Measurements from ENCODE around the gene CRISPLD2. TPM values are rescaled to one million over a fixed set of nuclear protein-coding genes. Genes with fewer than 3 reads are reported as not detected.

The CRISPLD2 gene
- total and polyA plus RNA-seq, 10 of the 15 experiments (the other 5 are each of a cell fraction or from before 2014, with no cell fraction given), result 0.03 to 0.30 (median 0.08) TPM; not detected in 5

DNA sequence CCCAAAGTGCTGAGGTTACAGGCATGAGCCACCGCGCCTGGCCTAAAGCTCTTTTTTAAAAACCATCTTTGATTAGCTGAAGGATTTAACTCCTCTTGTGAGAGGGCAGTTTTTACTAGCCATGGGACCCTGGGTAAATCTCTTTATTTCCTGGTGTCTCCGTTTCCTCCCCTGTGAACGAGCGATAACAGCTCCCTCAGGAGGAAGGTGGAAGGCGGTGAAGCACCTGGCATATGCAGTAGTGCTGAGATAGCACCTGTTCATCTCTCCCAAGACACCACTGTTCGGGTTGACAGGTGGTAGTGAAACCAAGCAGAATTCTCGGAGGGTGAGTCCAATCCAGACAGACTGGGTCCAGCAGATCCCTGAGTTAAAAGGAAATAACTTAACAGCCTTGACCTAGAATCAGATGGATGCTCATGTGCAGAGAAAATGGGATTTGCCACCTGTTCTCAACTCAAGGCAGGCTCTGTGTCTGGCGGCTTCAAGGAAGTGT, 86.2 kb downstream of the CRISPLD2 start (continued):
- TF ChIP-seq, protein P1, sequence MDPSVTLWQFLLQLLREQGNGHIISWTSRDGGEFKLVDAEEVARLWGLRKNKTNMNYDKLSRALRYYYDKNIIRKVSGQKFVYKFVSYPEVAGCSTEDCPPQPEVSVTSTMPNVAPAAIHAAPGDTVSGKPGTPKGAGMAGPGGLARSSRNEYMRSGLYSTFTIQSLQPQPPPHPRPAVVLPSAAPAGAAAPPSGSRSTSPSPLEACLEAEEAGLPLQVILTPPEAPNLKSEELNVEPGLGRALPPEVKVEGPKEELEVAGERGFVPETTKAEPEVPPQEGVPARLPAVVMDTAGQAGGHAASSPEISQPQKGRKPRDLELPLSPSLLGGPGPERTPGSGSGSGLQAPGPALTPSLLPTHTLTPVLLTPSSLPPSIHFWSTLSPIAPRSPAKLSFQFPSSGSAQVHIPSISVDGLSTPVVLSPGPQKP (IDR thresholded peaks at IDR 0.05; ENCODE audit: low read depth, low read length), result no peak

DNA sequence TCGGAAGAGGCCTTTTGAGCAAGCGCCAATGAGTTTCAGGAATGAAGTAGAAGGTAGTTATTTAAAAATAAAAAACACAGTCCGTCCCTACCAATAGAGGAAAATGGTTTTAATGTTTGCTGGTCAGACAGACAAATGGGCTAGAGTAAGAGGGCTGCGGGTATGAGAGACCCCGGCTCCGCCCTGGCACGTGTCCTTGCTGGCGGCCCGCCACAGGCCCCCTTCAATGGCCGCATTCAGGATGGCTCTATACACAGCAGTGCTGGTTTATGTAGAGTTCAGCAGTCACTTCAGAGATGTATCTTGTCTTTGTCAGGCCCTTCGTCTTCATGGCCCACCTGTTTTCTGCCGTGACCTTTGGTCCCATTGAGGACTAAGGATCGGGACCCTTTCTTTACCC, 87.3 kb downstream of the CRISPLD2 start:
- H3K4me2 ChIP-seq (ENCODE audit: control insufficient read depth, insufficient read depth), result no peak overlapping the region
- POLR2A ChIA-PET, result interaction anchor here (0.6 kb wide), 1 partner anchor 87 kb away, joined by 3 read pairs; no protein-coding TSS in a partner anchor
- H3K36me3 ChIP-seq (ENCODE audit: control insufficient read depth in 2 of 2, insufficient read depth in 2 of 2, low read length in 1 of 2), result no peaks in the 10 kb centered on the region
- TF ChIP-seq CHD1 (IDR thresholded peaks at IDR 0.05; ENCODE audit: low read depth, low read length) (no peak), ZZZ3 (IDR thresholded peaks at IDR 0.05; ENCODE audit: control insufficient read depth, insufficient read length, low read depth) (no peak), ZBED1 (IDR thresholded peaks at IDR 0.05; ENCODE audit: borderline replicate concordance) (no peak), CHD4 (IDR thresholded peaks at IDR 0.05) (no peak), GABPA (IDR thresholded peaks at IDR 0.05; ENCODE audit: low read depth) (no peak), SREBF2 (IDR thresholded peaks at IDR 0.05; ENCODE audit: low read length) (no peak), PML (IDR thresholded peaks at IDR 0.05; ENCODE audit: low read length) (no peak), NBN (IDR thresholded peaks at IDR 0.05) (no peak), EP300 (IDR thresholded peaks at IDR 0.05; ENCODE audit: borderline replicate concordance in 1 of 2, control insufficient read depth in 1 of 2, low read depth in 2 of 2, low read length in 2 of 2) (no peak), YBX1 (IDR thresholded peaks at IDR 0.05) (no peak)
- TF ChIP-seq, protein P2, sequence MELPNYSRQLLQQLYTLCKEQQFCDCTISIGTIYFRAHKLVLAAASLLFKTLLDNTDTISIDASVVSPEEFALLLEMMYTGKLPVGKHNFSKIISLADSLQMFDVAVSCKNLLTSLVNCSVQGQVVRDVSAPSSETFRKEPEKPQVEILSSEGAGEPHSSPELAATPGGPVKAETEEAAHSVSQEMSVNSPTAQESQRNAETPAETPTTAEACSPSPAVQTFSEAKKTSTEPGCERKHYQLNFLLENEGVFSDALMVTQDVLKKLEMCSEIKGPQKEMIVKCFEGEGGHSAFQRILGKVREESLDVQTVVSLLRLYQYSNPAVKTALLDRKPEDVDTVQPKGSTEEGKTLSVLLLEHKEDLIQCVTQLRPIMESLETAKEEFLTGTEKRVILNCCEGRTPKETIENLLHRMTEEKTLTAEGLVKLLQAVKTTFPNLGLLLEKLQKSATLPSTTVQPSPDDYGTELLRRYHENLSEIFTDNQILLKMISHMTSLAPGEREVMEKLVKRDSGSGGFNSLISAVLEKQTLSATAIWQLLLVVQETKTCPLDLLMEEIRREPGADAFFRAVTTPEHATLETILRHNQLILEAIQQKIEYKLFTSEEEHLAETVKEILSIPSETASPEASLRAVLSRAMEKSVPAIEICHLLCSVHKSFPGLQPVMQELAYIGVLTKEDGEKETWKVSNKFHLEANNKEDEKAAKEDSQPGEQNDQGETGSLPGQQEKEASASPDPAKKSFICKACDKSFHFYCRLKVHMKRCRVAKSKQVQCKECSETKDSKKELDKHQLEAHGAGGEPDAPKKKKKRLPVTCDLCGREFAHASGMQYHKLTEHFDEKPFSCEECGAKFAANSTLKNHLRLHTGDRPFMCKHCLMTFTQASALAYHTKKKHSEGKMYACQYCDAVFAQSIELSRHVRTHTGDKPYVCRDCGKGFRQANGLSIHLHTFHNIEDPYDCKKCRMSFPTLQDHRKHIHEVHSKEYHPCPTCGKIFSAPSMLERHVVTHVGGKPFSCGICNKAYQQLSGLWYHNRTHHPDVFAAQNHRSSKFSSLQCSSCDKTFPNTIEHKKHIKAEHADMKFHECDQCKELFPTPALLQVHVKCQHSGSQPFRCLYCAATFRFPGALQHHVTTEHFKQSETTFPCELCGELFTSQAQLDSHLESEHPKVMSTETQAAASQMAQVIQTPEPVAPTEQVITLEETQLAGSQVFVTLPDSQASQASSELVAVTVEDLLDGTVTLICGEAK (IDR thresholded peaks at IDR 0.05; ENCODE audit: borderline replicate concordance), result no peak
- no TSS peak for BruUV-seq (replicated peaks)
- no peaks in the 10 kb centered on the region for H4K20me1 ChIP-seq (ENCODE audit: control insufficient read depth, insufficient read depth)
- H3K4me3 ChIP-seq, result no peak overlapping the region
- H3K27me3 ChIP-seq (replicated peaks in 1 of 2; ENCODE audit: control insufficient read depth in 2 of 2, insufficient read depth in 2 of 2, low read length in 1 of 2), result no peaks in the 10 kb centered on the region
- H3K4me1 ChIP-seq (ENCODE audit: control insufficient read depth, insufficient read depth, low read length), result no peaks in the 10 kb centered on the region
- SMC1A ChIA-PET (ENCODE audit: uncharacterized antibody, unreplicated experiment), result no interaction called here
- no peak overlapping the region for H3K9ac ChIP-seq (ENCODE audit: control insufficient read depth, insufficient read depth, low read length)
- no peak overlapping the region for H3K27ac ChIP-seq (ENCODE audit: control insufficient read depth, insufficient read depth)
- WGBS (ENCODE audit: insufficient coverage, insufficient replicate concordance, low lambda C conversion rate, missing lambda C conversion rate), result 66% methylated on average over 12 of the region's 13 CpGs
- intact Hi-C loops (cut with micrococcal nuclease; ENCODE audit: unreplicated experiment), result no loop called here
- no peaks in the 10 kb centered on the region for H3K79me2 ChIP-seq (ENCODE audit: control insufficient read depth, insufficient read depth, low read length)
- CTCF ChIA-PET, result no interaction called here
- DNase-seq (ENCODE audit: low read depth, low spot score) (no peak), FAIRE-seq (no peak), ATAC-seq (no peak)
- RAD21 ChIA-PET (ENCODE audit: unreplicated experiment), result no interaction called here
- H2AFZ ChIP-seq (ENCODE audit: control insufficient read depth, low read depth, low read length), result no peak overlapping the region
- in situ Hi-C loops (cut with MboI), result no loop called here
- no peaks in the 10 kb centered on the region for H3K9me3 ChIP-seq (replicated peaks; ENCODE audit: control insufficient read depth, insufficient read depth, low read length)

Data from GM12878 (cell line).